Endodermal cell (in vitro differentiated cells): ENCODE data around the gene ALDH8A1. TPM values are rescaled to one million over a fixed set of nuclear protein-coding genes. Genes with fewer than 3 reads are reported as not detected.
"Not testable (repeated sequence)": the region's sequence is repeated elsewhere in the genome, so short reads cannot be mapped to it uniquely, and the experiment has no call there.

ENCODE experiments used
- DNase-seq: peaks from one replicate; pipeline ENCODE4 v3.0.0-alpha.2; 2017
- H3K27ac ChIP-seq: 2 replicates; pipeline ENCODE4 v1.5.1; 2013; ENCODE audit warnings: mild to moderate bottlenecking, low read depth, low read length, moderate library complexity
- H3K27me3 ChIP-seq: 2 replicates; pipeline ENCODE4 v1.6.1; 2013; ENCODE audit warnings: mild to moderate bottlenecking, low read length, moderate library complexity; ENCODE audit not compliant: insufficient read depth, control insufficient read depth, poor library complexity, severe bottlenecking
- H3K36me3 ChIP-seq: 2 replicates; pipeline ENCODE4 v1.7.0; 2013; ENCODE audit warnings: mild to moderate bottlenecking, low read length, moderate library complexity; ENCODE audit not compliant: control insufficient read depth, insufficient read depth
- H3K4me1 ChIP-seq: one replicate; pipeline ENCODE4 v1.7.0; 2013; ENCODE audit warnings: low read length; ENCODE audit not compliant: control insufficient read depth, insufficient read depth
- H3K4me3 ChIP-seq: 2 replicates; pipeline ENCODE4 v1.5.1; 2013; ENCODE audit warnings: mild to moderate bottlenecking, low read length, moderate library complexity
- H3K9ac ChIP-seq: 2 replicates; pipeline ENCODE4 v1.6.1; 2013; ENCODE audit warnings: mild to moderate bottlenecking, low read length, moderate library complexity; ENCODE audit not compliant: poor library complexity, severe bottlenecking; ENCODE audit errors: extremely low read depth
- H3K9me3 ChIP-seq: 2 replicates; pipeline ENCODE4 v1.6.1; 2013; ENCODE audit warnings: mild to moderate bottlenecking, low read length, moderate library complexity; ENCODE audit not compliant: control insufficient read depth
- H3K27ac Mint-ChIP-seq: 2 replicates; pipeline ENCODE4 v1.8.0; 2020; ENCODE audit warnings: mixed read lengths
- H3K27me3 Mint-ChIP-seq: 2 replicates; pipeline ENCODE4 v1.8.0; 2021; ENCODE audit warnings: mild to moderate bottlenecking, mixed read lengths; ENCODE audit not compliant: insufficient read depth
- H3K36me3 Mint-ChIP-seq: 2 replicates; pipeline ENCODE4 v1.8.0; 2020; ENCODE audit warnings: low read depth, mixed read lengths
- H3K4me1 Mint-ChIP-seq: 2 replicates; pipeline ENCODE4 v1.8.0; 2020; ENCODE audit warnings: mixed read lengths
- H3K4me3 Mint-ChIP-seq: 2 replicates; pipeline ENCODE4 v1.8.0; 2020; ENCODE audit warnings: mild to moderate bottlenecking, moderate library complexity, mixed read lengths
- H3K9me3 Mint-ChIP-seq: 2 replicates; pipeline ENCODE4 v1.8.0; 2020; ENCODE audit warnings: mild to moderate bottlenecking, mixed read lengths
- CTCF ChIP-seq: fragments of 200-600 bp; sonication (generic); conservative IDR thresholded peaks from 2 replicates; pipeline ENCODE4 v1.5.0; 2021; ENCODE audit warnings: antibody characterized with exemption, mild to moderate bottlenecking
- WGBS, 2 experiments: methylation state at CpG; one replicate each; pipeline versions ENCODE4 v1.1.5 to v1.1.7; 2013; ENCODE audit warnings: missing lambda C conversion rate in 2 of 2, mixed read lengths in 1 of 2; ENCODE audit not compliant: insufficient coverage in 1 of 2, insufficient read length in 1 of 2; 5-methylcytosine and 5-hydroxymethylcytosine counted together
- total RNA-seq, 2 donors: library from RNA; stranded (reverse); fragmentation: NEBNext Ultra II Directional in 1 of 2; extraction: Animal tissue kit (Norgen Biotek cat#: 25700) in 1 of 2; gene quantifications; 2 replicates in 1 of 2; 3 replicates in 1 of 2; pipeline ENCODE4 v1.2.1, GENCODE V29; 2021

Gene ALDH8A1
- total RNA-seq, 2 donors from 2014 or later = not detected

- Mint-ChIP-seq H3K4me3 (no peak overlapping the region), H3K4me1 (no peaks in the 10 kb centered on the region), H3K36me3 (no peaks in the 10 kb centered on the region), H3K27ac (no peak overlapping the region), H3K9me3 (no peaks in the 10 kb centered on the region), H3K27me3 (no peaks in the 10 kb centered on the region)
- TF ChIP-seq CTCF = no peak
- Histone ChIP-seq H3K27ac (no peak overlapping the region), H3K4me1 (no peaks in the 10 kb centered on the region), H3K27me3 (no peaks in the 10 kb centered on the region), H3K9me3 (no peaks in the 10 kb centered on the region), H3K36me3 (no peaks in the 10 kb centered on the region), H3K4me3 (no peak overlapping the region), H3K9ac (no peak overlapping the region)
- WGBS, 2 experiments = 95 to 100% methylated on average over 1 of the region's 1 CpG
- no peak for DNase-seq
Measured at GRCh38 chr6:134910593-134910935, 39.3 kb downstream of the ALDH8A1 start.

GRCh38 chr6:134909701-134910592 lies 40.0 kb downstream of the ALDH8A1 start:
- TF ChIP-seq CTCF = no peak
- DNase-seq = no peak
- H3K9ac ChIP-seq = no peak overlapping the region
- H3K36me3 Mint-ChIP-seq = no peaks in the 10 kb centered on the region
- no peak overlapping the region for H3K4me3 Mint-ChIP-seq
- no peak overlapping the region for H3K27ac ChIP-seq
- no peaks in the 10 kb centered on the region for H3K4me1 ChIP-seq
- no peaks in the 10 kb centered on the region for H3K9me3 ChIP-seq
- H3K36me3 ChIP-seq = no peaks in the 10 kb centered on the region
- no peak overlapping the region for H3K4me3 ChIP-seq
- no peaks in the 10 kb centered on the region for H3K9me3 Mint-ChIP-seq
- 74 to 84% methylated on average over 5 to 11 of the region's 11 CpGs for WGBS, 2 experiments
- no peaks in the 10 kb centered on the region for H3K4me1 Mint-ChIP-seq
- no peak overlapping the region for H3K27ac Mint-ChIP-seq
- H3K27me3 ChIP-seq = no peaks in the 10 kb centered on the region
- no peaks in the 10 kb centered on the region for H3K27me3 Mint-ChIP-seq

- Mint-ChIP-seq H3K9me3 (no peaks in the 10 kb centered on the region), H3K4me3 (no peak overlapping the region), H3K36me3 (no peaks in the 10 kb centered on the region), H3K4me1 (no peaks in the 10 kb centered on the region), H3K27me3 (no peaks in the 10 kb centered on the region), H3K27ac (no peak overlapping the region)
- no peak for DNase-seq
- Histone ChIP-seq H3K27me3 (no peaks in the 10 kb centered on the region), H3K9me3 (no peaks in the 10 kb centered on the region), H3K27ac (no peak overlapping the region), H3K4me3 (no peak overlapping the region), H3K4me1 (no peaks in the 10 kb centered on the region), H3K9ac (no peak overlapping the region), H3K36me3 (no peaks in the 10 kb centered on the region)
- no peak for TF ChIP-seq CTCF
- 89 to 95% methylated on average over 11 to 12 of the region's 12 CpGs for WGBS, 2 experiments
Measured at GRCh38 chr6:134908906-134909516, 40.9 kb downstream of the ALDH8A1 start.

- not testable (repeated sequence) for H3K4me3 ChIP-seq, H3K27me3 ChIP-seq, H3K27ac ChIP-seq, H3K9me3 ChIP-seq, H3K9ac ChIP-seq, H3K27me3 Mint-ChIP-seq, DNase-seq, H3K4me1 Mint-ChIP-seq, H3K4me1 ChIP-seq, H3K27ac Mint-ChIP-seq, H3K36me3 ChIP-seq, H3K4me3 Mint-ChIP-seq, H3K9me3 Mint-ChIP-seq, H3K36me3 Mint-ChIP-seq
- WGBS, 2 experiments = 96% methylated on average over 41 of the region's 42 CpGs; no CpG with 5 or more reads in 1 of the 2 experiments
Measured at GRCh38 chr6:134904731-134905130, 45.2 kb downstream of the ALDH8A1 start.
